K562 (cell line): Measurements from ENCODE around the gene PTPRM. TPM values are rescaled to one million over a fixed set of nuclear protein-coding genes. Genes with fewer than 3 reads are reported as not detected.

ENCODE experiments used
- ARNT ChIP-seq, 2 experiments: fragments of 450-650 bp; IDR thresholded peaks; 2 replicates each; pipeline ENCODE4 v1.6.1; 2016; ENCODE audit warnings: mild to moderate bottlenecking in 1 of 2
- CHD2 ChIP-seq: IDR thresholded peaks from 2 replicates; pipeline ENCODE4 v1.6.1; 2011; ENCODE audit warnings: low read depth, low read length
- CHD7 ChIP-seq: fragments of 200-600 bp; sonication (generic); IDR thresholded peaks from one replicate; pipeline ENCODE4 v1.6.1; 2012; ENCODE audit warnings: mild to moderate bottlenecking, low read depth, low read length, inconsistent platforms
- NR2C1 ChIP-seq, 2 experiments: fragments of 450-650 bp; IDR thresholded peaks; 2 replicates each; pipeline ENCODE4 v1.6.1; 2017; ENCODE audit warnings: mild to moderate bottlenecking in 2 of 2, antibody characterized with exemption in 1 of 2, inconsistent platforms in 1 of 2, missing compliant biosample characterization in 1 of 2, missing genetic modification characterization in 1 of 2
- UBTF ChIP-seq, 2 experiments: IDR thresholded peaks; 2 replicates each; pipeline ENCODE4 v1.6.1; 2012; ENCODE audit warnings: improper control_type of control experiment in 2 of 2, low read depth in 2 of 2, low read length in 2 of 2, borderline replicate concordance in 1 of 2
- ZBTB2 ChIP-seq: fragments of 450-650 bp; IDR thresholded peaks from 2 replicates; pipeline ENCODE4 v1.6.1; 2016; ENCODE audit warnings: antibody characterized with exemption
- ZNF76 ChIP-seq: fragments of 250-450 bp; sonication (Bioruptor Pico); IDR thresholded peaks from 2 replicates; pipeline ENCODE4 v1.4.0; 2020; ENCODE audit warnings: mild to moderate bottlenecking, moderate library complexity, borderline replicate concordance
- polyA plus RNA-seq, 8 experiments: library from polyadenylated mRNA; depleted of rRNA in 4 of 8; stranded (reverse) in 5 of 8; unstranded in 3 of 8; fragments of >200 nt; fragmentation: Nextera tagmentation in 2 of 8; fragmentation: Illumina TruSeq in 1 of 8; extraction: Ambion mirVana in 2 of 8; extraction: Trizol in 1 of 8; gene quantifications; 2 replicates each; pipeline versions ENCODE4 v1.2.1 to v1.2.3, GENCODE V29; 2011 to 2014; ENCODE audit warnings: inconsistent platforms in 1 of 8, missing spikeins in 1 of 8
- total RNA-seq, 7 experiments: library from RNA; depleted of rRNA in 6 of 7; stranded (reverse); fragments of >200 nt in 6 of 7; fragmentation: Illumina TruSeq in 2 of 7; extraction: Trizol in 2 of 7; gene quantifications; 2 replicates each; pipeline versions ENCODE4 v1.2.1 to v1.2.3, GENCODE V29; 2011 to 2021; ENCODE audit warnings: low replicate concordance in 1 of 7
- TF ChIP-seq, protein P1 (sequence below): fragments of 250-450 bp; sonication (Bioruptor Pico); IDR thresholded peaks from 2 replicates; pipeline ENCODE4 v1.5.0; 2021
- TF ChIP-seq, protein P2 (sequence below): conservative IDR thresholded peaks from 2 replicates; pipeline ENCODE4 v1.6.1; 2011; ENCODE audit warnings: low read depth, mild to moderate bottlenecking, low read length; ENCODE audit not compliant: control insufficient read depth

The PTPRM gene
- total and polyA plus RNA-seq, 9 of the 15 experiments (the other 6 are each of a cell fraction or from before 2014, with no cell fraction given): 0.03 to 0.16 (median 0.08) TPM; not detected in 3

GRCh38 chr18:7901657-7902056 is 334.5 kb downstream of the PTPRM start (continued):
- no peak for TF ChIP-seq CHD7
- no peak for TF ChIP-seq ZNF76 (CRISPR knock-in tag)
- no peak for TF ChIP-seq ZBTB2
- TF ChIP-seq CHD2: no peak
- TF ChIP-seq UBTF (IDR thresholded peaks at IDR 0.05; ENCODE audit: borderline replicate concordance in 1 of 2, low read depth in 2 of 2, low read length in 2 of 2): no peak
- no peak for TF ChIP-seq NR2C1 (IDR thresholded peaks at IDR 0.05)
- TF ChIP-seq NR2C1 (tag; IDR thresholded peaks at IDR 0.05): no peak
- no peak for TF ChIP-seq ARNT (IDR thresholded peaks at IDR 0.05)
- TF ChIP-seq, protein P1, sequence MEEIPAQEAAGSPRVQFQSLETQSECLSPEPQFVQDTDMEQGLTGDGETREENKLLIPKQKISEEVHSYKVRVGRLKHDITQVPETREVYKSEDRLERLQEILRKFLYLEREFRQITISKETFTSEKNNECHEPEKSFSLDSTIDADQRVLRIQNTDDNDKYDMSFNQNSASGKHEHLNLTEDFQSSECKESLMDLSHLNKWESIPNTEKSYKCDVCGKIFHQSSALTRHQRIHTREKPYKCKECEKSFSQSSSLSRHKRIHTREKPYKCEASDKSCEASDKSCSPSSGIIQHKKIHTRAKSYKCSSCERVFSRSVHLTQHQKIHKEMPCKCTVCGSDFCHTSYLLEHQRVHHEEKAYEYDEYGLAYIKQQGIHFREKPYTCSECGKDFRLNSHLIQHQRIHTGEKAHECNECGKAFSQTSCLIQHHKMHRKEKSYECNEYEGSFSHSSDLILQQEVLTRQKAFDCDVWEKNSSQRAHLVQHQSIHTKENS: no peak
- TF ChIP-seq, protein P2, sequence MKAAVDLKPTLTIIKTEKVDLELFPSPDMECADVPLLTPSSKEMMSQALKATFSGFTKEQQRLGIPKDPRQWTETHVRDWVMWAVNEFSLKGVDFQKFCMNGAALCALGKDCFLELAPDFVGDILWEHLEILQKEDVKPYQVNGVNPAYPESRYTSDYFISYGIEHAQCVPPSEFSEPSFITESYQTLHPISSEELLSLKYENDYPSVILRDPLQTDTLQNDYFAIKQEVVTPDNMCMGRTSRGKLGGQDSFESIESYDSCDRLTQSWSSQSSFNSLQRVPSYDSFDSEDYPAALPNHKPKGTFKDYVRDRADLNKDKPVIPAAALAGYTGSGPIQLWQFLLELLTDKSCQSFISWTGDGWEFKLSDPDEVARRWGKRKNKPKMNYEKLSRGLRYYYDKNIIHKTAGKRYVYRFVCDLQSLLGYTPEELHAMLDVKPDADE: no peak
